Urothelium cell line (cell line): ENCODE measurements around the gene CCBE1.
"Not testable (repeated sequence)": the region's sequence is repeated elsewhere in the genome, so short reads cannot be mapped to it uniquely, and the experiment has no call there.

Experiments
- DNase-seq: peaks from one replicate; pipeline ENCODE4 v3.0.0; 2011; ENCODE audit warnings: low spot score, mixed read lengths
- FAIRE-seq: peaks from 2 replicates; lab custom pipeline; 2011; peaks lifted over from hg19 to GRCh38; lab: Jason Lieb, UNC

Gene CCBE1

DNA sequence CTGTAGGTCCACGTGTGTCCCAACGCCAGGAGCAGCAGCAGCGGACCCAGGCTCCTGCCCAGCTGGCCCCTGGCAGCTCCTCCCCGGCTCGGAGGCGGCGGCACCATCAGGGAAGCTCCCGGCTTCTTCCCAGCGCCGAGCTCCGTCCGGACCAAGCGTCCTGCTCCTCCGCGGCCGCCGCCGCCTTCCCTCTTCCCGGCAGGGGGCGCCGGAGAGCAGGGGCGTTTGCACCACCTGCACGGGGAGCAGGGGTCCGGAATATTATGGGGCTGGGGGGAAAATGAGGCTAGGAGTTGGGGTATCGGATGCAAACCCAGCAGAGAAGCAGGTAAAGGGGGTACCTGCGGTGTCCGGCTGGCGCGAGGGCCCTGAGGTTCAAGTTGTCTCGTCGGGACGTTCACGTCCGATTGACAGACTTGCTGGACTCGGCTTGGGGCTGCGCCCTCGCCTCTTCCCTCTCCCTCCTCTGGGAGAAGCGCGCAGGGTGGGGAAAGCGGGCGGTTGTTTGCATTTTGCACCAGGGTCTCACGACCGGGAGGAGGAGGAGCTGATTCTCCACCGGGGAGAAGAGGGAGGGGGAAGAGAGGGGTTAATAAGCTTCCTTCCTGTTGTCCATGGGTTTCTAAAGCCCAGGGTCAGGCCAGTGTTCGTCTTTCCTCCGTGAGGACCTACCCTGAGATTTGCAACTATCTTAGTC, at the start of gene CCBE1:
Gene CCBE1 (minus strand): TSS at position 188 of the 697 bp plus-strand sequence.
- DNase-seq (peak; percentile 71), FAIRE-seq (no peak)

GRCh38 chr18:59744271-59744721, 47.1 kb upstream of the CCBE1 start:
- FAIRE-seq = no peak
- peak; percentile 36 for DNase-seq

DNA sequence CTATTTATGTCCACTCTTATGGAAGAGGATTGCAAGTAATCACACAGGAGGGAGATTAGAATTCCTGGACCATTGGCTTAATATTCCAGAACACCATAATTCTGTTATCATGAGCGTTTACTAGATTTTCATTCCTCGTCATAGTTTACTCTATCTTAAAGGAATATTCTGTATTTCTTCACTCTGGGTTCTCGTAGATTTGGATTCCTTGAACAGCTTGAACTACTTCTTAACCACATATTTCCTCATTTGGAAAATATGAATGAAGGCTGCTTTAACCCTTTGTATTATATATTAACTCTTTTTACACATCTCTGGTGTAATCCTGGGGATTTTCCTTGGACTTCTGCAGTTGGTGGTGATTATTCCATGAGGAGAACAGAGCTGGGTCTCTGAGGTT, 46.3 kb upstream of the CCBE1 start:
- DNase-seq (no peak), FAIRE-seq (no peak)

- FAIRE-seq (no peak), DNase-seq (no peak)
Observed at GRCh38 chr18:59742325-59743111, 45.3 kb upstream of the CCBE1 start.

- DNase-seq = no peak
- FAIRE-seq = no peak
Observed at GRCh38 chr18:59740141-59740540, 42.9 kb upstream of the CCBE1 start.

GRCh38 chr18:59737776-59738300, 40.6 kb upstream of the CCBE1 start:
- no peak for FAIRE-seq
- DNase-seq = no peak

- not testable (repeated sequence) for DNase-seq, FAIRE-seq
Observed at GRCh38 chr18:59737335-59737734, 40.1 kb upstream of the CCBE1 start.

DNA sequence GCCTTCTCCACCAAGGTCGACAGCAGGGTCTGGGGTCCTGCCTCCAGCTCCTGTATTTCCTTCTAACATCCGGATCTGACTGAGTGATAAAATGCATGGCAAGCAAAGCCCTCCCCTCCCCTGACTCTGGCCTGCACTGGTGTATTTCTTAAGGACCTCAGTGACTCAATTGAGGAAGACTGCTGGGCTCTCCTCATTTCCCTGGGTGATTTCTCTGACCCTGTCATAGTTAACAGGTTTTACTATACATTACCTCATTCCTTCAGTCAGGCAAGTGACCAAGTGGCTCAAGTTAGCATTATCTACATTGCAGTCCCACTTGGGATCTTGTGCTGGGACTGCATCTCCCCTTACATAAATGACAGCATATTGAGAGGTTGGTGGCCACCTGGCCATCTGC, 38.8 kb upstream of the CCBE1 start:
- no peak for DNase-seq
- no peak for FAIRE-seq

DNA sequence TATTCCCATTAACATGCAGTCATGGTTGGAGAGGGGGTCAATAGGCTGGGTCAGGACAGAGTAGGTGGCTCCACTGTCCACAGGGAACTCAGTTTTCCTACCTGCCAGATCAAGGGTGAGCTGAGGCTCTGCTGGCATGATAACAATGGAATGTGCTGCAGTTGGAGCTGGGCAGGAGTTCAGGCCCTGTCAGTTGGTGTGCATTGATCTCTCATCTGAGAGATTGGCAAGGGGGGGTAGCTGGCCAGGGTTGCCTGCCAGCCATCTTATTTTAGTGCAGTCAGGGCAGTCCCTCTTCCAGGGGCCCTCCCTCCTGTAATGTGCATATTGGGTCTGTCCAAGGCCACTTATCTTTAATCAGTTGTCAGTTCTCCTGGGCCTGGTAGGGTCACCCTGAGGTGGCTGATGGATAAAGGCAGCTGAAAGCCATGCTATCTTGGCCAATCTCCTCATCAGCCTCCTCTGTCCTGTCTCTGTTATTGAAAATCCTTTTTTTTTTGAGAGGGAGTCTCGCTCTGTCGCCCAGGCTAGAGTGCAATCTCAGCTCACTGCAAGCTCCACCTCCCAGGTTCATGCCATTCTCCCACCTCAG, 38.1 kb upstream of the CCBE1 start:
- no peak for DNase-seq
- FAIRE-seq = no peak

- FAIRE-seq = no peak
- no peak for DNase-seq
Observed at GRCh38 chr18:59733421-59733820, 36.2 kb upstream of the CCBE1 start.

DNA sequence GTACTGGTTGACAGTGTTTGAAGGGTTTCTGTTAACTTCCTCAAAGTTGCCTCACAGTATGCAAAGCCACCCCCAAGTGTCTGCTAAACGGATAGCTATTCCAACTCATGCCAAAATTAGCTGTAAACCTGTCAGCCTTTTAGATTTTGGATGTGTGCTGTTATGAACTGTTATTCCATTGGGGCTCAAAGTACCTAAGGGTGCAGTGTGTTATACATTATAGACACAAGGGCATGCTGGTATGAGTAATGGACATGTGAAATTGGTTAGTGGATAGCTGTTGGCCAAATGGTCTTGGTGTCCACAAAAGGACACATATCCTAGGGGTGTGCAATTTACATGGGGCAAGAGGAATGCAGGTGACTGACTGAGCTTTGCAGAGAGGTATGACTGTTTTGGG, 33.7 kb upstream of the CCBE1 start:
- peak; percentile 30 for FAIRE-seq
- no peak for DNase-seq

GRCh38 chr18:59729781-59730180, 32.6 kb upstream of the CCBE1 start:
- no peak for FAIRE-seq
- DNase-seq = no peak

GRCh38 chr18:59728816-59729215, 31.6 kb upstream of the CCBE1 start:
- DNase-seq = no peak
- no peak for FAIRE-seq

GRCh38 chr18:59725142-59725541, 27.9 kb upstream of the CCBE1 start:
- FAIRE-seq = no peak
- no peak for DNase-seq

DNA sequence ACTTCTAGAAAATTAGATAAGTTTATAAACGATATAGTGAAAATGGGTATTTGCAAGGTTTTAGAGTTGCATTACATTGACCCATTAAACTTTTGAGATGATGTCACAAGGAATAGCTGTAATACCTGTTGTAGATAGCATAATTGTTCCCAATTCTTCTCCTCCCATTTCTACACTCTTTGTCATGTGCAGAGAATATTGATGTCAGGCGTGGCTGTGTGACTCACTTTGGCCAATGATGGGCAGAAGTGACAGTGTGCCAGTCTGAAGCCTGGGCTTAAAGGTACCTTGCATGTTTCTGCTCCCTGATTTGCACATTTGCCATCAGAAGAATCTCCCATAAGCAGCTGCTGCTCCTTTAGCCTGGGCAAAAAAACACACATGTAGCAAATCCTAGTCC, 26.9 kb upstream of the CCBE1 start:
- DNase-seq (no peak), FAIRE-seq (no peak)

DNA sequence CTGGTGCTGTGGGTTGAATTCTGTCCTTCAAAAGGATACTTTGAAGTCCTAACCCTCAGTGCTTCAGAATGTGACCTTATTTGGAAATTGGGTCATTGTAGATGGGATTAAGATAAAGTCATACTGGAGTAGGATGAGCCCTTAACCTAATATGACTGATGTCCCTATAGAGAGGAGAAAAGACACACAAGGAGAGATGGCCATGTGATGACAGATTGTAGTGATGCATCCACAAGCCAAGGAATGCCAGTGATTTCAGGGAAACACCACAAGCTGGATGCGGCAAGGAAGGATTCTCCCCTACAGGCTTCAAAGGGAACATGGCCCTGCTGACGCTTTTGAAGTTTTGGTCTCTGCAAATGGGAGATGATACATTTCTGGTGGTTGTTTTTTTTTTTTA, 24.7 kb upstream of the CCBE1 start:
- FAIRE-seq = no peak

GRCh38 chr18:59721211-59721610, 24.0 kb upstream of the CCBE1 start:
- DNase-seq (no peak), FAIRE-seq (no peak)

More for the DNA sequence above, 24.7 kb upstream of the CCBE1 start:
- DNase-seq = no peak

DNA sequence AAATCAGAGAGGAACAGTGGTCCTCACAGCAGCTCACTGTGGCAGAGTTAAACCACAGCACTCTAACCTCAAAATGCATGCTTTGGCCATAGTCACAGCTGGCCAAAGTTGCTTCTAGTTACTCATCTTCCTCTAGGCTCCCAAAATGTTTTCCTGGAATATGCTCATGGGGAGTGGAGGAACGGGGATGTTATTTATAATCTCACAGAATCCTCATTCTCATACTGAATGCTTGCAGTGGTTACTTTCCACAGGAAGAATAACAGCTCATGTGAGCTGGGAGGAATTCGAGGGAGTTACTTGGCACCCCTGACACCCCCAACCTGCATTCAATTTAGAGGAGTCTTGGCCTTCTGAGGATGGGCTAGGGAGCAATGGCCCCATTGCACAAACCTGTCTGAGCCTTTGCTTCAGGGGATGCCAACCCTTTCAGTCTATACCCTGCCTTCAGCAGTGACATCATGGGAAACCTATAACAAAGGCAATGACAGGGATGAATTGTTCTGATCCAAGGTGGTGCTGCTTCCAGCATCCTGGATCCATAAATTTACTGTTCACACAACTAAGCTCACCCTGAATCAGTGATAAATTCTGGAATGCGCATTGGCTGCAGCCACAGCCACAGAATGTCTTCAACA, 22.4 kb upstream of the CCBE1 start:
- DNase-seq = peak; percentile 37
- no peak for FAIRE-seq

DNA sequence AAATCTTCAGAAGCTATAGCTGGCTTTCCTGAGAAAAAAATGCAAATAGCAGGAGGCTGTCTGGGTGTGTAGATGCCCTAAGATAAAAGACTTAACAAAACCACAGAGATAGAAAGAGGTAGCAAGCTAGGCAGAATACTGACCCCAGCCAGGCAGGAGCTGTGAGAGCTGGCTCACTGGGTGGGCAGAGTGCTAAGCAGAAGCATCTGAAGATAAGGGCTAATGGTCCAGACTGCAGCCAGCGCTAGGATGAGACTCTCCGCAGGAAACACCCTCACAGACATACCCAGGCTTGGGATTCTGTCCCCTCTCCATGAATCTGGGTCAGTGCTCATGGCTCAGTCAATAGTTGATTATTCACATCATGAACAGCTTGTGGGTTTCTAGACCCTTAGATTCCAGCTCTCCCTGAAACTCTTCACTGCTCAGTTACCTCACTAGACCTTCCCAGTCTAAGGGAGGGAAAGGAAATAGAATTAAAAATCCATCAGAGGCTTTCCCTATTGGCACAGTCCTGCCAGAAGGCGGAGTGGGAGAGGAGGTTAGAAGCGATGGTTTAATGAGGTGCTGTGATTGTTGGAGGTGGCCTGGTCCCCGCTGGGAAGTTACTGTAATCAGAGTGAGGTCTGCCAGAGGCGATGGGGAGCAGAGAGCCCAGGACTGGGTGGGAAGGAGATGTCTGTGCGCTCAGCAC, 21.4 kb upstream of the CCBE1 start:
- DNase-seq (peak; percentile 21), FAIRE-seq (no peak)

- FAIRE-seq = peak; percentile 71
- DNase-seq = peak; percentile 84
Observed at GRCh38 chr18:59718108-59718463, 20.9 kb upstream of the CCBE1 start.

GRCh38 chr18:59717291-59717690, 20.1 kb upstream of the CCBE1 start:
- no peak for DNase-seq
- FAIRE-seq = no peak
